GM12891 (cell line): ENCODE data around the gene ZFYVE1.
"Not testable (repeated sequence)": the region's sequence is repeated elsewhere in the genome, so short reads cannot be mapped to it uniquely, and the experiment has no call there.

Experiments used
- POLR2A ChIP-seq: IDR thresholded peaks from 2 replicates; pipeline ENCODE4 v1.6.1; 2011; ENCODE audit warnings: low read depth, low read length, control low read depth
- SPI1 ChIP-seq: IDR thresholded peaks from 2 replicates; pipeline ENCODE4 v1.6.1; 2011; ENCODE audit warnings: low read depth, low read length, control low read depth
- TAF1 ChIP-seq: IDR thresholded peaks from 2 replicates; pipeline ENCODE4 v1.6.1; 2011; ENCODE audit warnings: low read depth, low read length, control low read depth

DNA sequence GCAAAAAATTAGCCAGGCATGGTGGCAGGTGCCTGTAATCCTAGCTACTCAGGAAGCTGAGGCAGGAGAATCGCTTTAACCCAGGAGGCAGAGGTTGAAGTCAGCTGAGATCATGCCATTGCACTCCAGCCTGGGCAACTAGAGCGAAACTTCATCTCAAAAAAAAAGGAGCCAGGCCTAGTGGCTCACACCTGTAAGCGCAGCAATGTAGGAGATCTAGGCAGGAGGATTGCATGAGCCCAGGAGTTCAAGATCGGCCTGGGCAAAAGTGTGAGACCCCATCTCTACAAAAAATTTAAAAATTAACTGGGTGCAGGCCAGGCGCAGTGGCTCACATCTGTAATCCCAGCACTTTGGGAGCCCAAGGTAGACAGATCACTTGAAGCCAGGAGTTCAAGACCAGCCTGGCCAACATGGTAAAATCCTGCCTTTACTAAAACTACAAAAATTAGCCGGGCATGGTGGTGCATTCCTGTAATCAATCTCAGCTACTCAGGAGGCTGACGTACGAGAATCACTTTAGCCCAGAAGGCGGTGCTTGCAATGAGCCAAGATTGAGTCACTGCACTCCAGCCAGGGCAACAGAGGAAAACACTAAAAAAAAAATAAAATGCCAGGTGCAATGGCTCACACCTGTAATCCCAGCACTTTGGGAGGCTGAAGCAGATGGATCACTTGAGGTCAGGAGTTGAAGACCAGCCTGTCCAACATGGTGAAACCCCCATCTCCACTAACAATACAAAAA lies 10.0 kb upstream of the ZFYVE1 start:
- TF ChIP-seq POLR2A, TAF1, SPI1: not testable (repeated sequence)
